AG09309 (cell line): ENCODE measurements around the gene BEGAIN.

Source experiments
- DNase-seq: peaks from one replicate; pipeline ENCODE4 v3.0.0-alpha.2; 2010; ENCODE audit warnings: low read depth
- H3K4me3 ChIP-seq: 2 replicates; pipeline ENCODE4 v1.5.1; 2011; ENCODE audit warnings: mild to moderate bottlenecking, low read depth, low read length, moderate library complexity; ENCODE audit not compliant: control insufficient read depth
- TF ChIP-seq, protein P1 (sequence below): IDR thresholded peaks from 2 replicates; pipeline ENCODE4 v1.5.1; 2011; ENCODE audit warnings: mild to moderate bottlenecking, low read depth, low read length, inconsistent platforms; ENCODE audit not compliant: insufficient read depth, control insufficient read depth; ENCODE audit errors: missing control alignments

BEGAIN gene

DNA sequence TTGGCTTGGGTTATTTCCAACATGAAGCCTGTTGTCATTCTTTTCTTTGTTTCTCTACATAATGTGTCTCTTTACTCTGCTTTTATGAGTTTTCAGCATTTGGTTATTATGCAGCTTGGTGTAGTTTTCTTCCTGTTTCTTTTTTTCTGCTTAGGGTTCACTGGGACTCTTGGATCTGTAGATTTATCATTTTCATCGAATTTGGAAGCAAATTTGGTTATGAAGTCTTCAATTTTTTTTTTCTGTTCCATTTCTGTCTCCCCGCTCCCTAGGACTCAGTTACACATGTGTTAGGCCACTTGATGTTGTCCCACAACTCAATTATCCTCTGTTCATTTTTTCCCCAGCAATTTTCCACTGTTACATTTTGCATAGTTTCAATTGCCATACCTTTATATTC is 13.8 kb upstream of the BEGAIN start:
- no peak for DNase-seq
- H3K4me3 ChIP-seq, result no peak overlapping the region
- TF ChIP-seq, protein P1, sequence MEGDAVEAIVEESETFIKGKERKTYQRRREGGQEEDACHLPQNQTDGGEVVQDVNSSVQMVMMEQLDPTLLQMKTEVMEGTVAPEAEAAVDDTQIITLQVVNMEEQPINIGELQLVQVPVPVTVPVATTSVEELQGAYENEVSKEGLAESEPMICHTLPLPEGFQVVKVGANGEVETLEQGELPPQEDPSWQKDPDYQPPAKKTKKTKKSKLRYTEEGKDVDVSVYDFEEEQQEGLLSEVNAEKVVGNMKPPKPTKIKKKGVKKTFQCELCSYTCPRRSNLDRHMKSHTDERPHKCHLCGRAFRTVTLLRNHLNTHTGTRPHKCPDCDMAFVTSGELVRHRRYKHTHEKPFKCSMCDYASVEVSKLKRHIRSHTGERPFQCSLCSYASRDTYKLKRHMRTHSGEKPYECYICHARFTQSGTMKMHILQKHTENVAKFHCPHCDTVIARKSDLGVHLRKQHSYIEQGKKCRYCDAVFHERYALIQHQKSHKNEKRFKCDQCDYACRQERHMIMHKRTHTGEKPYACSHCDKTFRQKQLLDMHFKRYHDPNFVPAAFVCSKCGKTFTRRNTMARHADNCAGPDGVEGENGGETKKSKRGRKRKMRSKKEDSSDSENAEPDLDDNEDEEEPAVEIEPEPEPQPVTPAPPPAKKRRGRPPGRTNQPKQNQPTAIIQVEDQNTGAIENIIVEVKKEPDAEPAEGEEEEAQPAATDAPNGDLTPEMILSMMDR, result no peak

DNA sequence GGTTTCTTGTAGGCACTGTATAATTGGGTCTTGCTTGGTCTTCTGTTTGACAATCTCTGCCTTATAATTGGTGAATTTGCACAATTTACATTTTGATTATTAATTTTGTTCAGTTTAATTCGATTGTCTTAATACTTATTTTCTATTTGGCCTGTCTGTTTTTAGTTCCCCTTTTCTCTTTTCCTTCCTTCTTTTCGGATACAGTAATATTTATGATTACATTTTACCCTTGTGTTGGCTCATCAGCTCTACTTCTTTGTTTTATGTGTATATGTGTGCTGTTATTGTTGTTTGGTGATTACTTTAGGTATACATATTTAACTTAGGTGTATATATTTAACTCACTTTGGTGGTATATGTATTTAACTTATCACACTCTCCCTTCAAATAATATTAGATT is 12.8 kb upstream of the BEGAIN start:
- DNase-seq, result no peak
- no peak overlapping the region for H3K4me3 ChIP-seq
- TF ChIP-seq, protein P1, result no peak

GRCh38 chr14:100594625-100594951 is 7.4 kb upstream of the BEGAIN start:
- TF ChIP-seq, protein P1, result no peak
- no peak for DNase-seq

DNA sequence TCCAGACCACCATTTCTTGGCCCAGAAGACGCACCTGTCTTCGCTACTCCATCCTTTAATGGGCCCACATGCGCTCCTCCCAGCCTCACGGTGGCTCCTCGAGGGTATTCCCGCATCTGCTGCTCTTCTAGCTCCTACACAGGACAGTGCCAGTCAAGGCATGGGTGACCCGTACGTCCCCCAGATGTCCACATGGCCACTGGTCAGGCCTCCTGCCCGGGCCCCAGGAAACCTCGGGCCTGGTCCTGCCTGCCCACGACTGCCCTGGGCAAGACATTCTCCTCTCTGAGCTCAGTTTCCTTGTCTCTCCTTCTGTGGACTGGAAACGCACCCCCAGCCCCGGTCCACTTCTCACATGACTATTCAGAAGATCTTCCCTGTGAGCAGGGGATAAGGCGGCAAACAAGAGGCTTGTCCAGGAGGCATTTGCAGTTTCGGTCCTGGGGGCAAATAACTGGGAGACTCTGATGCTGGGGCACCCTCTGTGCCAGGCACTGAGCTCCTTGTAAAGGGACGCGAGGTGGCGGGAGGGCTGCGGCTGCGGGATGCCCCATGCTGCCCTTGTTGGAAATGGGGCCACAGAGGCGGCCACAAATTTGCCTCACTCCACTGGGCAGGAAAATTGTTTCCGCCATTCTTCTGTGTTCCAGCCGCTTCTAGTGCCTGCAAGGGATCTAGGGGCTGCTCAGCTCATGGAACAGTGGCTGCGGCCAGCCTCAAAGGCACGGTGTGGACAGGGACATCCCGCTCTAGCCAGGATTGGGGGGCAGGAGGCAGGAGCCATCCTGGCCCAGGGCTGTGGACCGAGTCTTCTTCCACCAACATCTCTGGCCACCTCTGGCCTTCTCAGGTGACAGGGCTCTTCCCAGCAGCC is 6.8 kb upstream of the BEGAIN start:
- no peak overlapping the region for H3K4me3 ChIP-seq
- TF ChIP-seq, protein P1, result no peak
- no peak for DNase-seq

More at GRCh38 chr14:100594625-100594951, 7.4 kb upstream of the BEGAIN start:
- no peak overlapping the region for H3K4me3 ChIP-seq

DNA sequence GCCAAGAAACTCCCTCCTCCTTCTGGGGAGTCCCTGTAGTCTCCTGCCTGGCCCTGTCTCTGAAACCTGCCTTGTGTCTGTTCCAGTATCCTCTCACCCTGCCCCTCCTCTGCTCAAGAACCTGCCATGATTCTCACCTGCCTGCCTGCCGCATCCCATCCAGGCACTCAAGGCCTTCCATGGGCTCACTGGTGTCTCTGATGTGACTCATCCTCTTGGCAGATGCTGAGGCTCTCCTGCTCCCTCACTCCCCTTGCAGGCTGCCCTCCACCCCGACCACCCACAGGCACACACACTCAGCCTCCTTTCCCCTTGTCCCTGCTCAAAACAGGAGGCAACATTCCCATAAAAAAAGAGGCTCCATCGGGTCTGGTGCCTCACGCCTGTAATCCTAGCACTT is 5.8 kb upstream of the BEGAIN start:
- TF ChIP-seq, protein P1, result no peak
- H3K4me3 ChIP-seq, result no peak overlapping the region
- DNase-seq, result no peak

DNA sequence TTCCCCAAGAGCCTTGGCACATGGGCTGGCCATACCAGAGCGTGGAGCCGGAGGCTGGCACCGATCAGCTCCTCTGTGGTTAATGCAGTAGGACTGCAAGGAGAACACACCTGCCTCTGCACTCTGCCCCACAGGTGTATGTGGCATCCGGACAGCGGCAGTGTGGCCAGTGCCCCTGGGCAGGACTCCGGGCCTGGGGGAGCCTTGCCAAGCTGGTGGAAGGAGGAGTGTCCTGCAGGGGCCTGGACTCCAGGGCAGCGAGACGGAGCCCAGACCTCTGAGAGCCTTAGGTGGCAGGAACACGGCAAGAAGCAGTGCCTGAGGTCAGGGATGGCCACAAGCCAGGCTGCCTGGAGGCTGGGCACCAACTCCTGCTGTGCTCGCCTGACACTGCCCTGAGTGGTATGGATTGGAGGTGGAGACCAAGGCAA is 5.3 kb upstream of the BEGAIN start:
- TF ChIP-seq, protein P1, result no peak
- no peak for DNase-seq
- H3K4me3 ChIP-seq, result no peak overlapping the region
